22Rv1 (cell line): ENCODE measurements around the gene FILIP1L.

ENCODE experiments used
- H3K27ac ChIP-seq: fragments of 450-650 bp; 2 replicates; pipeline ENCODE4 v1.5.1; 2017
- ZFX ChIP-seq: fragments of 450-650 bp; IDR thresholded peaks from 2 replicates; pipeline ENCODE4 v1.6.1; 2017; ENCODE audit warnings: antibody characterized with exemption, borderline replicate concordance
- TF ChIP-seq, protein P1 (sequence below): fragments of 450-650 bp; IDR thresholded peaks from 2 replicates; pipeline ENCODE4 v1.5.1; 2017; ENCODE audit warnings: mild to moderate bottlenecking

The FILIP1L gene

DNA sequence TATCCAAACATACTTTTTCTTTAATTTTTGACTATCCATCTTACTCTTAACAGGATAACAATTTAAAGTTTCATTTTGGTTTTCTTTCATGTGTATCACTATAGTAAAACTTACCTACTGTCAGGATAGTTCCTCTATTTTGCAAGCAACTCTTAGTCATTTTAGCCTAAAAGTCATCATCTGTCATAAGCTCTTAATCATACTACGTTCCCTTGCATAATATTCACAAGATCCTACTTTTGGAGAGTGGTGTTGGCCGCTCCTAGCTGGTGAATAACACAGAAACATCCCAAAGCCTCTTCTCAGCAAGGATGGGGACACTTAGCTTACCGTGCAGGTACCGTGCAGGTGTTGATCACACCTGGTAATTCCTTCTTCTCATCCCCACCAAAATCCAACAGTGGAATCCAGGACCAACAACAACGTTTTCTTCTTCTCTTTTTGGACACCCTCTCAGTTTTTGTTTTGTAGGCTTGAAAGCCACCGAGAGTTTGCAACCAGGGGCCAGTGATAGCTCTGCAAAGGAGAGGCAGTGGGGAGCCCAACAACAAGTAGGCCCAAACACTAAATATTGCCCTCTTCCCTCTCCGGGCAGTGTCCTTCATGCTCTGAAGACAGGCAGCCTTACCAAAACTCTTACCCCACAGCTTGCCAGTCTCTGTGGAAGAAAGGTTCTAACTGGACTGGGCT lies 433 bp downstream of the FILIP1L start:
- TF ChIP-seq ZFX, result no peak
- TF ChIP-seq, protein P1, sequence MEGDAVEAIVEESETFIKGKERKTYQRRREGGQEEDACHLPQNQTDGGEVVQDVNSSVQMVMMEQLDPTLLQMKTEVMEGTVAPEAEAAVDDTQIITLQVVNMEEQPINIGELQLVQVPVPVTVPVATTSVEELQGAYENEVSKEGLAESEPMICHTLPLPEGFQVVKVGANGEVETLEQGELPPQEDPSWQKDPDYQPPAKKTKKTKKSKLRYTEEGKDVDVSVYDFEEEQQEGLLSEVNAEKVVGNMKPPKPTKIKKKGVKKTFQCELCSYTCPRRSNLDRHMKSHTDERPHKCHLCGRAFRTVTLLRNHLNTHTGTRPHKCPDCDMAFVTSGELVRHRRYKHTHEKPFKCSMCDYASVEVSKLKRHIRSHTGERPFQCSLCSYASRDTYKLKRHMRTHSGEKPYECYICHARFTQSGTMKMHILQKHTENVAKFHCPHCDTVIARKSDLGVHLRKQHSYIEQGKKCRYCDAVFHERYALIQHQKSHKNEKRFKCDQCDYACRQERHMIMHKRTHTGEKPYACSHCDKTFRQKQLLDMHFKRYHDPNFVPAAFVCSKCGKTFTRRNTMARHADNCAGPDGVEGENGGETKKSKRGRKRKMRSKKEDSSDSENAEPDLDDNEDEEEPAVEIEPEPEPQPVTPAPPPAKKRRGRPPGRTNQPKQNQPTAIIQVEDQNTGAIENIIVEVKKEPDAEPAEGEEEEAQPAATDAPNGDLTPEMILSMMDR, result no peak
- H3K27ac ChIP-seq, result no peak overlapping the region

DNA sequence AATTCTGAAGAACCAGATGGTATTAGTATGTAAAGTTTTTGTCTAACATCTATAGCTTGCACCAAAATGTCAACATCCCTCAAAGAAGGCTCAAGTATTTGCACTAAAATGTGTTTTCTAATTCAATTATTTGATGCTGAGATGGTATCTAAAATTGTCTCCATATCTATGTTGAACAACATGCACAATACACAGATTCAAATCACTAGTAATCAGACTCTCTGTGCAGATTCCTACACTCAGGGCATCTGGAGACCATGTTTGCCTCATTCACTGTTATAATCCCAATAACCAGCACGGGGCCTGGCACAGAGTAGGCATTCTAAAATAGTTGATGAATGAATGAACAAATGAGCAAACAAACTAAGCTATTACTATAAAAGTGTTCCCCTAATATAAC lies 2.6 kb downstream of the FILIP1L start:
- TF ChIP-seq ZFX, result no peak
- TF ChIP-seq, protein P1, result no peak
- no peak overlapping the region for H3K27ac ChIP-seq

DNA sequence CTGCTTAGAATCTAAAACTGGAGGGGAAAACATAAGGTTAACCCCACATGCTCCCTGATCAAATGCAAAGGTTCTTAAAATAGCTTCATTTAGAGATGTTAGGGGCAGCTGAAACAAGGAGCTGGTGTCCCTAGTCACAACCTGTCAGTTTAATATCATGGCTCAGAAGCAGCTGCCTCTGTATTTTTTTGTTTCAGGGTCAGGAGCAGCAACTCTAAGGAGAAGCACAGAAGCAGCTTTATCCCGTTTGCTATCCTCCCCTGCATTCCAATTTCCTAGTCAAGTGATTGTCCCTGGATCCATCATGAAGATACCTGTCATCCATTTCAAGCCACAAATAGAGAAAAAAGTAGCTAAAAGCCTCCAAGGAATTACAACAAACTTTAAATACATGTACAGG lies 4.1 kb downstream of the FILIP1L start:
- H3K27ac ChIP-seq, result no peak overlapping the region
- no peak for TF ChIP-seq ZFX
- TF ChIP-seq, protein P1, result no peak

DNA sequence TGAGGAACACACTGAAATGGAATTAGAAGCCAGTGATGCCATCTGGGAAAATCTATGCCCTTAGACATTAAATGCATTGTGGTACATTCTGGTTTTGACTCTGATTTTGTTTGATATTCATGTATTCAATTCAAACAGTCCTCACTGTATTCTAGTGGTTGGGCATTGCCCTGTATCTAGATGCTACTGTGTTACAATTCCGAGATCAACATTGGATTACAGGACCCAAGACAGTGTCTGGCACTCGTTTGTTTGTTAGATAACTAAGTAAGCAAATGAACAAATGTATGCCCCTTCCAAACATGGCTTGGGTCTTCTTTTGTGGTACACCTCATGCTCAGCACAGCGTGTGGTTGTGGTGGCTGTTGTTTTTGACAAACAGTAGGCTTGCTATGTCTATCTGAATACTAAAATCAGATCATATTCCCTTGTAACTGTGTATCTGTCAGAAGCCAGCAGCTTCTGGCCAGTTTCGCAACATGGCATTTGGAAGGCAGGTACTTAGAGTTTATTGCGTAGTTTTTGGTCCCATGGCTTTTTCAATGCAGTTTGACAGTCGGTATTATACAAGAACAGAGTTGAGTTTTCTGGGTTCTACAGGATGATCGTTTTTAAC lies 5.7 kb downstream of the FILIP1L start:
- TF ChIP-seq ZFX, result no peak
- TF ChIP-seq, protein P1, result no peak
- H3K27ac ChIP-seq, result no peak overlapping the region

DNA sequence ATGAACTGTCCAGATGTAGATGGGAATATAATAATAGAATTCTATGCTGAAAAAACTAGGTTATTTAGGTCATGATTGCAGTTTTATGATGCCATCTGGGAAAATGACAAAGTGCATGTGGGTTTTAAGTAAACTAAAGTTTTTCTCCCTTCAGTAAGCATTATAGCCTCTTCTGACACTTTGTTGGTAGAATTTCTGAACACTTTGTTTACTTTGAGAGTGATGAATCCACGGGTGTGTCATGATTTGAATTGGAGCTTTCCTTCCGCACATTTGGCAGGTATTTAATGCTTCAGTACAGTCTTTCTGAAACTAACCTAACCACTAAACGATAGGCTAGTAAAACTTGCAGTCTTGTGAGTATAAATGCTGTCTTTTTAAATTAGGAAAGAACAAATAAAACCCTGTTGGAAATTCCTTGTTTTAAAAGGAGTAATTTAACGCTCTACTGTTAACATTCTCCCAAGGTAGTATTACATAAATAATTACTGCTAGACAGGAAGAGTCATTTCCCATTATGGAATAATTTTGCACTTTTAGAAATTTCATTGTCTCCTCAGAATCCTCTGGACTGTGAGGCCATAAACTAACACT lies 7.0 kb downstream of the FILIP1L start:
- H3K27ac ChIP-seq, result no peak overlapping the region
- no peak for TF ChIP-seq ZFX
- TF ChIP-seq, protein P1, result no peak

DNA sequence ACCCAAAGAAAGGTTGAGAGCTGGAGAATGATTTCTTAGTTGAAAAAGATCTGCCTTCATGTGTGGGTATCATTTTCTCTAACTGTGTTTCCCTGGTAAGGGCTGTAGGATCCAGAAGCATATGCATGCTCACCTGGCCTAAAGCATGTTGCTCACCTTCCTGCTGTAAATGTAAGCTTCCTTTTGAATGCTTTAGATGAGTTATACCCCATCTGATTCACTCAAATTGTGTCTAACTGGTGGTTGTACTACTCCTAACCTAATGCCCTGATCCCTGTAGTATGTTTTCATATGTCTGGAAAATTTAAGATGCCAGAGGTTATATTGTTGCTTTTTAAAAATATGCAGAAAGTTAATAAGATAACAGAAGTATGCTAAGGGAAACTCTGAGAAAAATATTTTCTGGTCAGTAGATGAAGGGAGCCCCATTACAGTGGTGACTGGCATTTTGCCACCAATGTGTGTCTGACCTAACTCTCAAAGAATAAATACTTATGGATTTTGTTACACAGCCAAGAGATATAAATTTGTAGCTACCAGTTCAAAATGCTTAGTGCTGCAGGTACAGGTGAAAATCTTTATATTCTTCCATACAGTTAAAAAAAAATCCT lies 7.7 kb downstream of the FILIP1L start:
- H3K27ac ChIP-seq, result no peak overlapping the region
- TF ChIP-seq ZFX, result no peak
- TF ChIP-seq, protein P1, result no peak

DNA sequence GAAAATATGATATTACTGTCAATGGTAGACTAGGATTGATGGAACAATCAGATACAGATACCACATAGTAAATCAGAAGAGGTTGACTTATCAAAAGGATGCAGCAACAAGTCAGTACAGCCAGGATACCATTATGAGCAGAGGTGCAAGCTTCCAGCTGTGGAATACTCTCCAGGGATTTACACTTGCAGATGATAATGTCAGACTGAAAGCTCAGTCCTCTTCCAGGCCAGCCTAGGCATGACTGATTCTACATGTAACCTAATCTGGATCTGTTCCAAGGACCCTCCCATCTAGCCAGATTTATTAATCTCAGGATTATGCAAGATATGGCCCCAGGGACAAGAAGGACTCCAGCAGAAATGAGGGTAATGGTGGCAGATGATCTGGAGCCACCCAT lies 8.2 kb downstream of the FILIP1L start:
- TF ChIP-seq ZFX, result no peak
- TF ChIP-seq, protein P1, result no peak
- no peak overlapping the region for H3K27ac ChIP-seq
